IMR-90 (cell line): ENCODE data around the gene KCP.

Experiments used
- BHLHE40 ChIP-seq: fragments of 150-350 bp; IDR thresholded peaks from 2 replicates; pipeline ENCODE4 v1.6.1; 2016; ENCODE audit warnings: mild to moderate bottlenecking, low read depth, low read length
- CHD1 ChIP-seq: IDR thresholded peaks from 2 replicates; pipeline ENCODE4 v1.6.1; 2012; ENCODE audit warnings: low read depth, low read length, improper control_type of control experiment
- CTCF ChIP-seq: conservative IDR thresholded peaks from 2 replicates; pipeline ENCODE4 v1.5.1; 2012; ENCODE audit warnings: mild to moderate bottlenecking, low read depth, low read length, improper control_type of control experiment
- MXI1 ChIP-seq: IDR thresholded peaks from 2 replicates; pipeline ENCODE4 v1.6.1; 2012; ENCODE audit warnings: low read depth, mild to moderate bottlenecking, low read length, moderate library complexity, borderline replicate concordance
- POLR2A ChIP-seq: IDR thresholded peaks from 2 replicates; pipeline ENCODE4 v1.6.1; 2012; ENCODE audit warnings: mild to moderate bottlenecking, low read depth, low read length
- RAD21 ChIP-seq: IDR thresholded peaks from 2 replicates; pipeline ENCODE4 v1.6.1; 2012; ENCODE audit warnings: low read length, improper control_type of control experiment
- USF2 ChIP-seq: fragments of 150-350 bp; IDR thresholded peaks from 2 replicates; pipeline ENCODE4 v1.6.1; 2017; ENCODE audit warnings: mild to moderate bottlenecking, antibody characterized with exemption, low read length, low read depth

GRCh38 chr7:128922496-128923410 is 12.2 kb upstream of the KCP start:
- TF ChIP-seq CTCF (no peak), CHD1 (no peak), USF2 (no peak), RAD21 (no peak), POLR2A (no peak), BHLHE40 (no peak), MXI1 (no peak)
